ENCODE data around the gene SUSD6. TPM values are rescaled to one million over a fixed set of nuclear protein-coding genes. Genes with fewer than 3 reads are reported as not detected.

The SUSD6 gene
- total and polyA plus RNA-seq, 9 of the 15 experiments (the other 6 are each of a cell fraction or from before 2014, with no cell fraction given): 2.9 to 20.7 (median 5.6) TPM

DNA sequence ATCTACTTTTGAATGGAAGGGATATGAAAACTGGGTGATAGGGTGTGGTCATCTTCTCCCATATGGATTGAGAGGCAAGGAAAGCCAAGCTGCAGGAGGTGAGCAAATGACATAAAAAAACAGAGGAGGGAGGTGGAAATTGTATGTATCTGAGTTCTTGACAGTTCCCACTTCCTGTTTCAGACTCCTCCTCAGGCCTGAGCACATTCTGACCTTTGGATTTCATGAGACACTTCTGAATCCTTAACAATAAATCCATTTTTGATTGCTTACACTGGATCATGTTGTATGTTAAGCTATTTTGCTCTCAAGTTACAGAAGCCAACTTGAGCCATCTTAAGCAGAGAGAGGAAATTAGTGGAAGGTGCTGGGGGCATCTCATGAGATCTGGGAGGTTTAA, 143.9 kb downstream of the SUSD6 start:
- CTCF ChIA-PET (ENCODE audit: low intra/inter-chr PET ratio): no interaction called here
- Histone ChIP-seq H3K27me3 (ENCODE audit: control insufficient read depth in 2 of 2, insufficient read depth in 2 of 2, low read length in 2 of 2) (no peaks in the 10 kb centered on the region), H3K4me2 (ENCODE audit: insufficient read depth, low read length) (no peak overlapping the region), H3K9ac (ENCODE audit: insufficient read depth in 1 of 2, low read depth in 2 of 2, low read length in 2 of 2) (no peak overlapping the region), H3K4me3 (no peak overlapping the region), H2AFZ (ENCODE audit: low read depth, low read length) (peak overlapping the region; percentile 76), H3K27ac (ENCODE audit: extremely low read depth, low read depth, low read length) (peak overlapping the region; percentile 32; the same call in 1 of the 3 replicates), H3K4me1 (replicated peaks in 1 of 2; ENCODE audit: control insufficient read depth in 2 of 2, insufficient read depth in 2 of 2, low read length in 2 of 2) (peaks cover 4 to 26% of the 10 kb centered on the region in 2 experiments; a peak in 4 of 5 replicates), H3K9me3 (replicated peaks; ENCODE audit: control insufficient read depth, insufficient read depth, low read depth, low read length) (no peaks in the 10 kb centered on the region), H3K9me1 (ENCODE audit: control insufficient read depth, insufficient read depth, low read length) (no peaks in the 10 kb centered on the region), H3K36me3 (ENCODE audit: control insufficient read depth, insufficient read depth, low read length) (no peaks in the 10 kb centered on the region), H4K20me1 (replicated peaks; ENCODE audit: control insufficient read depth, insufficient read depth, low read length) (no peaks in the 10 kb centered on the region), H3K79me2 (ENCODE audit: control insufficient read depth, insufficient read depth, low read length) (no peaks in the 10 kb centered on the region)
- DNase-seq (ENCODE audit: extremely low read depth in 1 of 4, low spot score in 3 of 4) (no peak), FAIRE-seq (peak; percentile 70), ATAC-seq (no peak)
- intact Hi-C loops (cut with micrococcal nuclease): no loop called here
- TF ChIP-seq, protein P1, sequence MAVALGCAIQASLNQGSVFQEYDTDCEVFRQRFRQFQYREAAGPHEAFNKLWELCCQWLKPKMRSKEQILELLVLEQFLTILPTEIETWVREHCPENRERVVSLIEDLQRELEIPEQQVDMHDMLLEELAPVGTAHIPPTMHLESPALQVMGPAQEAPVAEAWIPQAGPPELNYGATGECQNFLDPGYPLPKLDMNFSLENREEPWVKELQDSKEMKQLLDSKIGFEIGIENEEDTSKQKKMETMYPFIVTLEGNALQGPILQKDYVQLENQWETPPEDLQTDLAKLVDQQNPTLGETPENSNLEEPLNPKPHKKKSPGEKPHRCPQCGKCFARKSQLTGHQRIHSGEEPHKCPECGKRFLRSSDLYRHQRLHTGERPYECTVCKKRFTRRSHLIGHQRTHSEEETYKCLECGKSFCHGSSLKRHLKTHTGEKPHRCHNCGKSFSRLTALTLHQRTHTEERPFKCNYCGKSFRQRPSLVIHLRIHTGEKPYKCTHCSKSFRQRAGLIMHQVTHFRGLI (CRISPR knock-in tag; IDR thresholded peaks at IDR 0.05): no peak
- TF ChIP-seq MAZ (CRISPR knock-in tag; conservative IDR thresholded peaks at IDR 0.05 in 1 of 2, IDR thresholded peaks at IDR 0.05 in 1 of 2) (no peak), MYNN (IDR thresholded peaks at IDR 0.05) (no peak), MYNN (CRISPR knock-in tag; IDR thresholded peaks at IDR 0.05) (no peak), RFX7 (CRISPR knock-in tag; IDR thresholded peaks at IDR 0.05) (no peak), SPI1 (IDR thresholded peaks at IDR 0.05; ENCODE audit: borderline replicate concordance, low read depth, low read length) (peak; percentile 75; the same call in 1 of the 2 replicates), CSDE1 (IDR thresholded peaks at IDR 0.05) (no peak)
- TF ChIP-seq, protein P2, sequence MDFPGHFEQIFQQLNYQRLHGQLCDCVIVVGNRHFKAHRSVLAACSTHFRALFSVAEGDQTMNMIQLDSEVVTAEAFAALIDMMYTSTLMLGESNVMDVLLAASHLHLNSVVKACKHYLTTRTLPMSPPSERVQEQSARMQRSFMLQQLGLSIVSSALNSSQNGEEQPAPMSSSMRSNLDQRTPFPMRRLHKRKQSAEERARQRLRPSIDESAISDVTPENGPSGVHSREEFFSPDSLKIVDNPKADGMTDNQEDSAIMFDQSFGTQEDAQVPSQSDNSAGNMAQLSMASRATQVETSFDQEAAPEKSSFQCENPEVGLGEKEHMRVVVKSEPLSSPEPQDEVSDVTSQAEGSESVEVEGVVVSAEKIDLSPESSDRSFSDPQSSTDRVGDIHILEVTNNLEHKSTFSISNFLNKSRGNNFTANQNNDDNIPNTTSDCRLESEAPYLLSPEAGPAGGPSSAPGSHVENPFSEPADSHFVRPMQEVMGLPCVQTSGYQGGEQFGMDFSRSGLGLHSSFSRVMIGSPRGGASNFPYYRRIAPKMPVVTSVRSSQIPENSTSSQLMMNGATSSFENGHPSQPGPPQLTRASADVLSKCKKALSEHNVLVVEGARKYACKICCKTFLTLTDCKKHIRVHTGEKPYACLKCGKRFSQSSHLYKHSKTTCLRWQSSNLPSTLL (IDR thresholded peaks at IDR 0.05): no peak
- POLR2A ChIA-PET: interaction anchor here (3.6 kb wide), 1 partner anchor 12 kb away, joined by 24 read pairs; the partner anchor contains the start of gene SRSF5
- no TSS peak for BruUV-seq (replicated peaks)
- in situ Hi-C loops (cut with MboI): no loop called here
